ENCODE results near the gene PLPPR5.
"Not testable (repeated sequence)": the region's sequence is repeated elsewhere in the genome, so short reads cannot be mapped to it uniquely, and the experiment has no call there.

Gene PLPPR5, protein sequence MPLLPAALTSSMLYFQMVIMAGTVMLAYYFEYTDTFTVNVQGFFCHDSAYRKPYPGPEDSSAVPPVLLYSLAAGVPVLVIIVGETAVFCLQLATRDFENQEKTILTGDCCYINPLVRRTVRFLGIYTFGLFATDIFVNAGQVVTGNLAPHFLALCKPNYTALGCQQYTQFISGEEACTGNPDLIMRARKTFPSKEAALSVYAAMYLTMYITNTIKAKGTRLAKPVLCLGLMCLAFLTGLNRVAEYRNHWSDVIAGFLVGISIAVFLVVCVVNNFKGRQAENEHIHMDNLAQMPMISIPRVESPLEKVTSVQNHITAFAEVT

DNA sequence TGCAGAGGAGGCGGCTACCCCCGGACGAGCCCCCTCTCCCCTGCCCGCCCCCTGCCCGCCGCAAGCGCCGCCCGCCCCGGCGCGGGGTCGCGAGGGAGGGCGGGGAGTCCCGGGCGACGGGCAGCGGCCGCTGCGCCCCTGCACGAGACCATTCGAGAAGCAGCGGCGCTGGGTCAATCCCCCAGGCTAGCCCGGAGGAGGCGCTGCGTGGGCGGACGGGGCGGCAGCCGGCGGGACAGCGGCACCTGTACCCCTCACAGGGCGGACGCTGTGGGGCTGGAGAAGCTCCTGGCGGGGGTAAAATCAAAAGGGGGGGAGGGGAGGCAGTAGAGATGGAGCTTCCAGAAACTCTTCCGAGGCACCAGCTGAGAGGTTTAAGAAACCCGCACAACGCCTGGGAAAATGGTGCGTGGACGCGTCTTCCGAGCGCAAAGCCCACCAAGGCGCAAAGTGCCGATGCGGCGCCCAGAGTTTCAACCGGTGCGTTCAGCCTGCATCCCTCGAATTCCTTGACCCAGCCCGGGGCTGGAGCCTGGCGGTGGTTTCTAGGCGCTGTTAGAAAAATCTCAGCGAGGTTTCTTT is at the start of gene PLPPR5:
PLPPR5 (minus strand) TSS at position 1 of the 582 bp plus-strand sequence. CDS start 190 bp downstream, outside the sequence.
- no peak for DNase-seq (ENCODE audit: low read depth)

DNA sequence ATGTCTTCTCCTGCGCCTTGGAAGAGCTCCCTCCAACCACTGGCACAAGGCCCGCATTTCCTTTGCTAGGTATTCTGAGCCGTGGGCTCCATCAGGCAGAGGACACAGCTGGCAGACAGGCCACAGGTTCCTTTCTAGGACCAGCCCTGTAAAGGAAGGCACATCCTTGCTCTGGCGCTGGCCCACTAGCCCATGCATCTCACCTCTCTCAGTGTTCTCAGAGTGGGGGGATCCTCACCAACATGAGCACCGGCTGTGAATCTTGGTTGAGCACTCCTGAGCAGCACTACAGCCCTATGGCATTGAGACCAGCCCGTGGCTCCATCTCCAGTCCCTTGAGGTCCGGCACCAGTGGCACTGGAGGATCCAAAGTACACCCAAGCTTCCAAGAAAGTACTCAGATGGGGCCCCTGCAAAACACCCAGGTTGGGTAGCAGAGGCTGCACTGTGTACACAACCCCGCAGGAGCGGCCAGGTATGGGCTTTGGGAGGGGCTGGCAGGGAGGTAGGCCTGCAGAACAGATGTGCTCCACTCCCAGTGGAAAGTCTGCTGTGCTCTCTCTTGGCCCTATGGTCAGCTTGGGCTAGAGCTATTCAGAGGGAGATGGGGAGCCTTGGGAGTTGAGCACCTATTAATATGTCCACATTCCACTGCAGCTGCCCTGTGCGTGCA is 47.1 kb upstream of the PLPPR5 start:
- no peak for DNase-seq (ENCODE audit: low read depth)

DNA sequence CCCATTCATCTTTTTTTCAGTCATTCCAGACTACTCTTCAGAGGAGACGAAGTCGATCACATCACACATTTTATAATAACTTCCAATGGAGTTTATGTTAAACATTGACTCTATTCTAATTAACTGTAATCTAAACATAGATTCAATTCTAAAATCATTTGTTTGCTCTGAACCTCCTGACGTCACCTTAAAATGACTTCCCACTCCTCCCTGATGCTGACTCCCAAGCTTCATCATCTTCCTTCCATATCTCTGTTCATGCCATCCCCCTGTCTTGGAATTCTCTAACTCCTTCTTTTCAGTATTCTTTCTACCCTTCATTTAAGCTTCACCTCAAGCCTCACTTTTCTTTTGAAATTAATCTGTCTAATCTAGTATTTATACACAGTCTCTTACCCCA is 45.1 kb upstream of the PLPPR5 start:
- no peak for DNase-seq (ENCODE audit: low read depth)

DNA sequence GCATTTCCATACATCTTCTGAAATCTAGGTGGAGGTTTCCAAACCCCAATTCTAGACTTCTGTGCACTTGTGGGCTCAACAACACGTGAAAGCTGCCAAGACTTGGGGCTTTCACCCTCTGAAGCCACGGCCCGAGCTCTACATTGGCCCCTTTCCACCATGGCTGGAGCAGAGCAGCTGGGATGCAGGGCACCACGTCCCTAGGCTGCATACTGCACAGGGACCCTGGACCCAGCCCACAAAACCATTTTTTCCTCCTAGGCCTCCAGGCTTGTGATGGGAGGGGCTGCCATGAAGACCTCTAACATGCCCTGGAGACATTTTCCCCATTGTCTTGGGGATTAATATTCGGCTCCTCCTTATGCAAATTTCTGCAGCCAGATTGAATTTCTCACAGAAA is 32.1 kb upstream of the PLPPR5 start:
- not testable (repeated sequence) for DNase-seq (ENCODE audit: low read depth)

DNA sequence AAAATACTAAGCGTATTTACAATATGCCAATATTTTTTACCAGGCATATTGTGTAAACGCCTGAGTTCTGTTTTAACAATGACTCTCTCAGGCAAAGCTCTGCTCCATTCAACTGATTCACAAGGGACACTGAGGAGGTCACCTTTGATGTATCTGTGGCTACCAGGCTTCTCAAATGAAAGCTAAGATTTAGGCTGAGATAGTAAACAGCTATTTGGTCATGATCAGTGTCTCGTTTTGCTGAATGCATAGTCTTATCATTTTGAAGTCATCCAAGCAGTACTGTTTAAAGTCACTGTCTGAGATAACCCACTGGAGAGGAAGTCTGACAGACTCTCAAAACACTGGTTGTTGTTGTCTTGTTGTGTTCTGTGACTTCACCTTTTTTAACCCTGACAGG is 13.7 kb upstream of the PLPPR5 start:
- DNase-seq (ENCODE audit: low read depth) = no peak

DNA sequence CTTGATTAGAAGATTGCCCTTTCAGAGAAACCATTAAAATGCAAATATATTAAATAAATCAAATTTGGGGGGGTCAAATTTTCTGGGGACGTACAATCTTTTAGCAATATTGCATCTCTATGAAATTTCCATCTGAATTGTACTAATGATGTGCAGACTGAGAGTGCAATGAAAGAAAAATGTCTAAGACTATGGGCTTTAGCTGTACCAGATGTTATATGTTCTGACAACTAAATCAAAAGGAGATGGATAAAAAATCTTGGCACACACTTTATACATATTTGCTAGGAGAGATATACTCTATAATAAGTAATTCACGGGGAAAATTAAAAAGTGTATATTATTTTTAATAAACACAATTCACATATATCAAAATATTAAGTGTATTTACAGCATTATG is 13.0 kb upstream of the PLPPR5 start:
- no peak for DNase-seq (ENCODE audit: low read depth)

DNA sequence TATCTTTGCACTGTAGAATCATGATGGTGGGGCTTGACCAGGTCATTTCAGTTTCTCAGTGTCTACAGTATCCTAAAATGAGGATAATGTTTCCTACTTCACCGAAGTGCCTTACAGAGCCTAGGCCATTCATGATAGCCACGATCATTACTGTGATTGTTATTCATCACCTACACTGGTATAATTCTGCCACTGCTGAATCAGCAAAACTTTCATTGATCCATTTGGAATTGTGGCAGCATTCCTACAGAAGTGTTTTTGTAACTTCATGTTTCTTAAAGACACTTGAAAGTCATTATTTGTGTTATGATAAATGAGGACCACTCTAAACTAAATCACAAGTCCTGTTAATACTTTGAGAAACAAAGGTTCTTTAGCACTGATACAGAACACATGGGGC is 6.0 kb upstream of the PLPPR5 start:
- no peak for DNase-seq (ENCODE audit: low read depth)

DNA sequence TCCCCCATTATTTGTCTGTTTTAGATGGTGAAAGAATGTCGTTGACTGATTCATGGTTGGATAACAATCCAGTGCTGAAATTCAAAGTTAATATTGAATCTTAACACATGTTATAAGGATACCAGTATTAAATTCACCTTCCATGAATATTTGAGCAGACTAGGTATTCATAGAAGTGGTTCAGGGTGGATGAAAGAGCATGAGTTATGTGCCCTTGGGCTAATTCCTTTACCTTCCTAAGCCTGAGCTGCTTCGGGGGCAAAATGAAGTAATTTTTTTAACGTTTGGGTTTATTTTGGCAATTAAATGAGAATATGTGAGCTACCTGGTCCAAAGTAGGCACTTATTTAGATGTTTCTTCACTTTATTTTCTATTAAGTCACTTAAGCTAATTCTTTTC is 2.7 kb upstream of the PLPPR5 start:
- no peak for DNase-seq (ENCODE audit: low read depth)

DNA sequence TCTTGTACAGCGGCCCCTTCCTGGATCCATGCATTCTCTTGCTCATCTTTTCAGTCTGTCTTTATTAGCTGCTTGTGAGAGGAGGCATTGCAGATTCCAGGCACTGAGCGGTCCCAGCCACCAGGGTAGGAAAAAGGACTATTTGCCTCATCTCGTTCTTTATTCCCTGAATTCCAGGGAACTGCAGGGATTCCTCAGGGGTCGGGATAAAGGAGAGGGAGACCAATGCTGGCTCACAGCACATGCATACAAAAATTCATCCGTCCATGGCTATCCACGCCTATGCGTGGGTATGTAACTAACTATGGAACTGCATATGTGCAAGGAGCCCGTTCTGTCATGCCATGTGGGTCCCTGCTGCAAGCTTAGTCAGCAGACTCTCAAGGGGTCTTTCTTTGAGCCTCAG is 879 bp upstream of the PLPPR5 start:
- DNase-seq (ENCODE audit: low read depth) = no peak

DNA sequence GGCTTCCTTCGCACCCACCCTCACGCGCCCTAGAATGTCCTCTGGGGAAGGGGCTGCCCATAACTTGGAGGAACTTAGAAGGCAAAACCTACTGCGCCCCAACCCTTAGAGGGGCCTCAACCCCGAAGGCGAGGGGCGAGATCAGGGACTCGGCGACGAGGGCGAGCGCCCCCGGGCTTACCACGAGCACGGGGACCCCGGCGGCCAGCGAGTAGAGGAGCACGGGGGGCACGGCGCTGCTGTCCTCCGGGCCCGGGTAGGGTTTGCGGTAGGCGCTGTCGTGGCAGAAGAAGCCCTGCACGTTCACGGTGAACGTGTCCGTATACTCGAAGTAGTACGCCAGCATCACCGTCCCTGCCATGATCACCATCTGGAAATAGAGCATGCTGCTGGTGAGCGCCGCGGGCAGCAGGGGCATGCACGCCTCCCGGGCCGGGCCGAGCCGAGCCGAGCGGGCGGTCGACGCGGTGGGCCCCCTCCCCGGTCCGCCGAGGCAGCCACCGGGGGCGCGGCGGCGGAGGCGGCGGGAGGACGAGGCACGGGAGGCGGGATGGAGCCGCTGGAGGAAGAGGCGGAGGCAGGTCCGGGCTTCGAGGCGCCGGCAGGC is 304 bp downstream of the PLPPR5 start:
- no peak for DNase-seq (ENCODE audit: low read depth)

DNA sequence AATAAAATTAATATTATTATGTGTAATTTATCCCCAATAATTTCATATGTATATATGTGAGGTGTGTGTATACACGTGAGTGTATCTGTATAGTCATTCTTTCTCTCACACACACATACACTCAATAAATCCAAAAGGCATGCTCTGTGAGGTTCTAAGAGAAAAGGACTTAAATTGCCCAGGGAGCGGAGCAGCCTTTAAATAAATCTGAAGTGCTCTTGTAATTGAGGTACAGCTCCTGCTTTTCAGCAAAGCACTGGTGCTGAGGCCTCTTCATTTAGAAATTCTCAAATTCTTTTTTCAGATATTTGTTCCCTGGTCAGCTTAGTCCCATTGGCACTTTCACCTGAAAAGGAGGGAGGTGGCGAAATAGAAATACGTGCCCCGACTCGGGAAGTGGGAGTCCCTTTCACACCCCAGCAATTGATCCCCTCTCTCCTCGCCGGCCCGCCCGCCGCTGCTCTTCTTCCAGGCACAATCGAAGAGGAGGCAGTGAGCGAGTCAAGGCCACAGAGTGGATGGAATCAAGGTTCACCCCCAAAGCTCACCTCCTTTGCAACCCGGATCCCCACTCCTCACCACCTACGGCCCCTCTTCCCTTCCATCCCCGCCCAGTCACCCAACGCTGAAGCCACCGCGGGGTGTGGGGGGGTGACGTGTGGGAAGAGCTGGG is 944 bp downstream of the PLPPR5 start:
- no peak for DNase-seq (ENCODE audit: low read depth)

DNA sequence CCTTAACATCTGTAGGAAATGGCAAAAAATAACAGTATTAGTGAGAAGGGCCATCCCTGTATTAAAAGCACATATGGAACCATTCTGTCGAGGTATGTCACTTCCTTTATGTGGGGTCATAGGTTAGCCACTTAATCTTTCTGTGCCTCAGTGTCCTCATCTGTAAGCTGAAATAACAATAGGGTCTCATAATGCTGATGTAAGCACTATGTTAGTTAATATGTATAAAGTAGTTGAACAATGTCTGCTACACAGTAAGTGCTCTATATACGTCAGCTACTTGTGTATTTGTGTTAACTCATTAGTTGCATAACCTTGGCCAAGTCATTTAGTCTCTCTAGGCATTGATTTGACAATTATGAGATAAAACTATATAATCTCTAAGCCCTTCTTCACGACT is 11.8 kb downstream of the PLPPR5 start:
- no peak for DNase-seq (ENCODE audit: low read depth)

DNA sequence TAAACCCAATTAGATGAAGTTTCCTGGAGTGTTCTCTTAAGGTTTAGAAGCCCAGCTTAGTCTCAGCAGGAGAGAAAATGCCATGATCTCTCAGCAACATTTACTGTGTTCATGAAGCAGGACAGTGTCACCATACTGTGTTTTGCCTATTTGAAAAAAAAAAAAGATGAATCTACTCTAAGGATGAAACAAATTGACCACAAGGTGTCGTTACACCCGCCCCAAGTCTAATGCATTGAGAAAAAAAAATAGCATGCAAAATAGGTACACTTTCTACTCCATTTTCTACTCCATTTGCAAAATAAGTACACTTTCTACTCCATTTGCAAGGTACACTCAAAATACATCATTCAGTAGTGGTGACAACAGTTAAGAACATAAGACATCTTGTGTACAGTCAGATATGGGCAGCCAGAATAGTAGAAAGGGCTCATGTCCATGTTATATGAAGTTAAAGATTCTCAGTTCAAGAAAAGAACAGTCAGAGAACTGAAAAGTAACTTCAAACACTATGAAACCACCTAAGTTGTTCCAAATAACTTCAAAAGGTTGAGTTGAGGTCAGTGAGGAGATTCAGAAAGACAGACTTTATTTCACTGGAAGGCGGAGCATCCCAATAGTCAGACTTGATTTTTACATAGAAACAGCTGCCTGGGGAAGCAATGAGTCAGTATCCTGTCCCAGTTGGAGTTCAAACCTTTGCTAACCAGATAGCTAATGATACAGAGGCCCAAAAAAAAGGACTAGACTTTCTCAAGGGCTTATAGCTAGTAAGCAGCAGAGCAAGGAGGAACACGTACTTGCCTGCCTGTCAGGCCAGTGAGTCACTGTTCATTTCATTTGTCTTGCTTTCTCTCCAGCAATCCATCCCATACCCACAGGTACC is 13.3 kb downstream of the PLPPR5 start:
- peak; percentile 52 for DNase-seq (ENCODE audit: low read depth)

DNA sequence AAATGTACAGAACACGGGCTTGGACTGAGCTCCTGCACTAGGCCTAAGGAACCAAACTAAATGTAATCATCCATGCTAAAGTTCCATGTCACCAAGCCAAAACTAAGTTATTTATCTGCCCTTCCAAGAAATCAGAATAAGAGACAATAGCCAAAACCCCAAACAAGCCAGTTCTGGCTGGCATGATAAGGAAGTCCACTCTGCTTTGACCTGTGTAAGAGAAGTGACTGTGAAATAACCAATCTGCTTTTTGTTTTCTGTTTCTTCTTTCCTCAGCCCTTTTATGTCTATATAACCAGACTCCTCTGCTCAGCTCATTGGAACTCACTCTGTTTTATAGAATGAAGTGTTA is 15.1 kb downstream of the PLPPR5 start:
- no peak for DNase-seq (ENCODE audit: low read depth)

DNA sequence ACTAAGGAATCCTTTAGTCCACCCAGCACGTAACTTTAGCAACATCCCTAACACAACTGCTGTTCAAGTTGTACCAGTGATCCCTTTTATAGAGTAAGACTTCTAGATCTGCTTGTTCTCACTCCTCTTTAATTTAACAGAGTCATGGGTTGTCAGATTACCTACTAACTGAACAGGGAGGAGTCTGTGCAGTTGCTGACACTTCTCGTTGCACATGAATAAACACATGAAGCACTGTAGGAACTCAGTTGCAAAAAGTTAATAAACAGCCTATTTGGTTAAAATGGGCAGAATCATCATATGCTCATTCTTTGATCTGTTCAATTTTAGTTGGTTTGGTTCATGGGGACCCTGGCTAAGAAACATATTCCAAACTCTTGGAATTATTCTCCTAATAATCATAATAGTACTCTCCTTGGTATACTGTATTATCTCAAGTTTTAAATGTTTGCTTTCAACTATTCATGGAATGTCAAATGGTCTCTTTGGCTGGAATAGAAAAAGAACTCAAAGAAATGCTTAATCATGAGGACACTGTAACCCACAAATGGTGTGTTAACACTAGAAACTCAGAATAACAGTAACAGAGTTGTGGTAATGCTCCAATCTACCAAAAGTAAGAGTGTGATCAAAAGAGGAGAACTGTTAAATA is 15.6 kb downstream of the PLPPR5 start:
- DNase-seq (ENCODE audit: low read depth) = no peak

DNA sequence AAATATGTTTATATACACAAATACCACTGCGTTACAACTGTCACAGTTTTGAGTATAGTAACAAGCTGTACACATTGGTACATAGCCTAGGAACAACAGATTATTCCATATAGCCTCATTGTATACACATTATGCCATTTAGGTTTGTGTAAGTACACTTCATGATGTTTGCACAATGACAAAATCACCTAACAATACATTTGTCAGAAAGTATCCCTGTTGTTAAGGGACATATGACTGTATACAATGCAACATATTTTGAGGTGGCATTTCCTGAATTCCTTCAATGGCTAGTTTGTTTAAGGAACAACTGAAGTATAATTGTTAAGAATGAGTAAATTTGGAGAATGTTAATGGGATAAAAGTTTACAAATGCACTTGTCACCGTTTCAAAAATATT is 19.0 kb downstream of the PLPPR5 start:
- DNase-seq (ENCODE audit: low read depth) = no peak

DNA sequence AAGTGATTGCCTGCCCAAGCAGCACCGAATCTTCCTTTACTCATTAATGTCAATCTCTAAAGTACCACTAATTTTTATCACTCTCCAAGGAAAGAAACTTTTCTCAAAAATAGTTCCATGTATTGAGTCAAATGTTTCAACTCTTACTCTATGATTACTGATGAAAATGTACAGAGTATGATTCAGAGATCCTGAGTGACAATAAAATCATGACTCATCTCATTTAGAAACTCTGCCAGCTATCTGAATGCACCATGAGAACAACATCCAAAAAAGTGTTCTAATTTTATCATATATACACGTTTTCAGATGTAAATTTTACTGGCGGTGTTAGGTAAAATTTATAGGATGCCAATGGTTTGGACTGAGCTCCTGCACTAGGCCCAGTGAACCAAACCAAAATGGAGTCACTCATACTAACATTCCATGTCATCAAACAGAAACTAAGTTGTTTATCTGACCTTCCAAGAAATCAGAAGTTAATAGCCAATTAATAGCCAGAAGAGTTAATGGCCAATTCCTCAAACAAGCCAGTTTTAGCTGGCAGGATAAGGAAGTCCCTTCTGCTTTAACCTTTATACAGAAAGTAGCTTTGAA is 22.6 kb downstream of the PLPPR5 start:
- peak; percentile 45 for DNase-seq (ENCODE audit: low read depth)

DNA sequence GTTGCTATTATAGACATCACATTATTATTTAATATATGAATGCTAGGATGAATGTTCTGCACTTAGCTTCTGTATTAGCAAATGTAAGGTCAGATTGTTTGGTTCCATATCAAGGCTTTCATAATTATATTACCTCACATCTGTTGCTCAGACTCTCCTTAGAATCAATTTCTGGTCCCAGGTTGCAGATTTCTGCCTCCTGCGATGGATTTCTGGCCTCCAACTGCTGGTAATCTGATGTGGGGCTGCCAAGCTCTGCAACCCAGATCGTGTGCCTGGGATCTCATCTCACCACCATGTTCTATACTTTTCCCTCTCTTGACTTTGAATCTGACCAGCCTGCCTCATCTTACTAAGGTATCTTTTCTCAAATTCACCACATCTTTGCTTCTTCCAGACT is 25.2 kb downstream of the PLPPR5 start:
- DNase-seq (ENCODE audit: low read depth) = no peak

DNA sequence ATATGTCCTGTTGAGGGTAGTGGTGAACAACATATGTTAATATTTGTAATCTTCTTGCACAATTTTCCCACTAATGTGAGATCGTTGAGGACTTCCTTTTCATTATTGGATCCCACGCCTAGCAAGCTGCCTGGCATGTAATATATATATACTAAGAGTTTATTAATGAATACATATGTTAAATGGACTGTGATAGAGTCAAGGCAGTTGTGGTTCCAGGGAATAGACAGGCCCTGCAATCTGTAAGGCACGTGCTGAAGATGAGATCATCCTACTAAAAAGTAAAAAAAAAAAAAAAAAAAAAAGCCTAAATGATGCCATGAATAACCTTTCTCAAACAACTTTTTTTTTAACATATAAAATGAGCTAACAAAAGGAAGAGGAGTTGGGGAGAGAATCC is 28.9 kb downstream of the PLPPR5 start:
- no peak for DNase-seq (ENCODE audit: low read depth)

DNA sequence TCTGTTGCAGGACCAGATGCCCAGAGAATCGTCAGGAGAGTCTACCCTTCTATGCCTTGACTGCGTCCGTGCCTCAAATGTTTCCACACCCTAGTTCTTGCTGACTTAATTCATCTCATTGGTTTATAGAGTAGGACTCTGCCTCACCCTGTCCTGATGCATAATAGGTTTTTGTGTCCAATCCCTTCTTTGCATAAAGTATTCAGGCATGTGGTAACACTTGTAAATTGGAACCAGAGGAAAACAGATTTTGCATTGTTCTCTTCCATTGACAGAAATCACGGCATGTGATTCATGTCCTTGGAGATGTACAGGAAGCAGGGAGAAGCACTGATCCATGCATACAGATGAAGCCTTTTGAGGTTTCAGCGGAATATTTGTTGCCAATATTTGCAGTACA is 29.5 kb downstream of the PLPPR5 start:
- no peak for DNase-seq (ENCODE audit: low read depth)

All from HS-27A (cell line).